ENCODE data around the gene HEBP1.

- TF ChIP-seq POLR2A (IDR thresholded peaks at IDR 0.05; ENCODE audit: low read depth) (no peak), CTCF (IDR thresholded peaks at IDR 0.05) (no peak)
These were observed 49.8 kb upstream of the HEBP1 start for GRCh38 chr12:13049816-13050215.

Data from esophagus muscularis mucosa (tissue), 3 donors.